Measurements from ENCODE around the gene CDH23.
A peak's percentile ranks its signal among the peaks of the same experiment; 100 is the strongest.

Gene CDH23

GRCh38 chr10:71770255-71770654 lies 373.5 kb downstream of the CDH23 start:
- Histone ChIP-seq H3K36me3 (ENCODE audit: control insufficient read depth in 2 of 2, insufficient read depth in 2 of 2, low read length in 2 of 2) (peaks cover 2 to 3% of the 10 kb centered on the region in 2 donors), H3K27me3 (ENCODE audit: control insufficient read depth in 2 of 2, insufficient read depth in 2 of 2, low read length in 2 of 2) (no peaks in the 10 kb centered on the region), H3K4me3 (ENCODE audit: low read length in 2 of 2) (peak overlapping the region; percentile 6 to 92), H3K27ac (ENCODE audit: low read depth in 2 of 2, low read length in 2 of 2) (peak overlapping the region; percentile 97), H3K9me3 (ENCODE audit: control insufficient read depth in 2 of 2, low read length in 2 of 2) (no peaks in the 10 kb centered on the region), H3K4me1 (ENCODE audit: control insufficient read depth in 2 of 2, insufficient read depth in 2 of 2, low read length in 2 of 2) (peaks cover 78 to 83% of the 10 kb centered on the region in 2 donors), H3K9ac (ENCODE audit: low read depth in 1 of 2, low read length in 2 of 2) (peak overlapping the region in 1 of 2 donors; percentile 74)

DNA sequence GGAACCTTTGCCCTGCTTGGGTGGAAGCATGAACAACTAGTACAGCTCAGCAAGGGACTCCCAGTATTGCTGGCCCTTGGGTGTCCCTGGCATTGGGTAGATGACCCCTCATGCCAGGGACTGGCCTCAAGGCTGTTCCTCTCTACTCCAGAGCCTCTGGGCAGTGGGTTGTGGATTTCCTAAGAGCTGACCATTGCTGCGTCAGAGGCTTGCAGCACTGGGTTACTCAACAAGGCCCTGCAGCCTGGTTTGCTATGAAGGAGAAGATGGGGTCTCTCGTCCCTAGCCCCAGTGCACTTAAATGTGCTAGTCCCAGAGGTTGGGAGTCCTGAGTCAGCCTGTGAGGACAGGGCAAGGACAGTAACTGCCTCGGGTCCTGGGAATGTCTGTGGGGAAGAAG lies 374.1 kb downstream of the CDH23 start:
- Histone ChIP-seq H3K4me3 (ENCODE audit: low read length in 2 of 2) (peak overlapping the region; percentile 19 to 92), H3K9me3 (ENCODE audit: control insufficient read depth in 2 of 2, low read length in 2 of 2) (no peaks in the 10 kb centered on the region), H3K9ac (ENCODE audit: low read depth in 1 of 2, low read length in 2 of 2) (peak overlapping the region; percentile 28 to 96), H3K36me3 (ENCODE audit: control insufficient read depth in 2 of 2, insufficient read depth in 2 of 2, low read length in 2 of 2) (peaks cover 1 to 3% of the 10 kb centered on the region in 2 donors), H3K27me3 (ENCODE audit: control insufficient read depth in 2 of 2, insufficient read depth in 2 of 2, low read length in 2 of 2) (no peaks in the 10 kb centered on the region), H3K27ac (ENCODE audit: low read depth in 2 of 2, low read length in 2 of 2) (peak overlapping the region; percentile 97), H3K4me1 (ENCODE audit: control insufficient read depth in 2 of 2, insufficient read depth in 2 of 2, low read length in 2 of 2) (peaks cover 76 to 79% of the 10 kb centered on the region in 2 donors)

- Histone ChIP-seq H3K9ac (ENCODE audit: low read depth in 1 of 2, low read length in 2 of 2) (peak overlapping the region; percentile 28 to 96), H3K27ac (ENCODE audit: low read depth in 2 of 2, low read length in 2 of 2) (peak overlapping the region; percentile 97), H3K9me3 (ENCODE audit: control insufficient read depth in 2 of 2, low read length in 2 of 2) (no peaks in the 10 kb centered on the region), H3K36me3 (ENCODE audit: control insufficient read depth in 2 of 2, insufficient read depth in 2 of 2, low read length in 2 of 2) (peaks cover 0 to 3% of the 10 kb centered on the region in 2 donors), H3K4me1 (ENCODE audit: control insufficient read depth in 2 of 2, insufficient read depth in 2 of 2, low read length in 2 of 2) (peaks cover 72 to 75% of the 10 kb centered on the region in 2 donors), H3K4me3 (ENCODE audit: low read length in 2 of 2) (peak overlapping the region; percentile 19 to 92), H3K27me3 (ENCODE audit: control insufficient read depth in 2 of 2, insufficient read depth in 2 of 2, low read length in 2 of 2) (no peaks in the 10 kb centered on the region)
These were observed 374.5 kb downstream of the CDH23 start for GRCh38 chr10:71771204-71771603.

- no peaks in the 10 kb centered on the region for H3K36me3 ChIP-seq (ENCODE audit: control insufficient read depth in 2 of 2, insufficient read depth in 2 of 2, low read length in 2 of 2)
- H3K9me3 ChIP-seq (ENCODE audit: control insufficient read depth in 2 of 2, low read length in 2 of 2): no peaks in the 10 kb centered on the region
- H3K4me3 ChIP-seq (ENCODE audit: low read length in 2 of 2): peak overlapping the region; percentile 86 to 92
- peak overlapping the region; percentile 96 for H3K9ac ChIP-seq (ENCODE audit: low read depth in 1 of 2, low read length in 2 of 2)
- no peaks in the 10 kb centered on the region for H3K27me3 ChIP-seq (ENCODE audit: control insufficient read depth in 2 of 2, insufficient read depth in 2 of 2, low read length in 2 of 2)
- H3K4me1 ChIP-seq (ENCODE audit: control insufficient read depth in 2 of 2, insufficient read depth in 2 of 2, low read length in 2 of 2): peaks cover 67 to 71% of the 10 kb centered on the region in 2 donors
- peak overlapping the region; percentile 97 for H3K27ac ChIP-seq (ENCODE audit: low read depth in 2 of 2, low read length in 2 of 2)
These were observed 375.3 kb downstream of the CDH23 start for GRCh38 chr10:71771821-71772617.

DNA sequence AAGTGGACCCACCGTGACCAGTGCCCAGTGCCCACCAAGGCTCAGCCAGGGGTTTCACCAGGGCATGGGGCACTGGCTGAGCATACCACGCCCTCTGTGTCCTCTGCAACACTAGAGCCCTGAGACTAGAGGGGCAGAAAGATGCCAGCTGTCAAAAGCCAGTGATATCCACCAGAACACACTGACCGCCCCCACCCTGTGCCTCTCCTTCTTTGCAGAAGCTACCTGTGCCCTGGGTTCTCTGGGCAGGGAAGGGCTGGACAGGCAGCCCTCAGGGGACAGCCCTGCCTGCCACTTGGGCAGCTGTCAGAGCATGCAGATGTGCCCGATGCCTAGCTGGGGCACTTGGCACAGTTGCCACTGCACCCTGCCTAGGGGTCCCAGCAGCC lies 376.1 kb downstream of the CDH23 start:
- Histone ChIP-seq H3K36me3 (ENCODE audit: control insufficient read depth in 2 of 2, insufficient read depth in 2 of 2, low read length in 2 of 2) (no peaks in the 10 kb centered on the region), H3K9ac (ENCODE audit: low read depth in 1 of 2, low read length in 2 of 2) (peak overlapping the region; percentile 96), H3K4me3 (ENCODE audit: low read length in 2 of 2) (peak overlapping the region; percentile 86 to 92), H3K4me1 (ENCODE audit: control insufficient read depth in 2 of 2, insufficient read depth in 2 of 2, low read length in 2 of 2) (peaks cover 59 to 63% of the 10 kb centered on the region in 2 donors), H3K9me3 (ENCODE audit: control insufficient read depth in 2 of 2, low read length in 2 of 2) (no peaks in the 10 kb centered on the region), H3K27ac (ENCODE audit: low read depth in 2 of 2, low read length in 2 of 2) (peak overlapping the region; percentile 97), H3K27me3 (ENCODE audit: control insufficient read depth in 2 of 2, insufficient read depth in 2 of 2, low read length in 2 of 2) (no peaks in the 10 kb centered on the region)

DNA sequence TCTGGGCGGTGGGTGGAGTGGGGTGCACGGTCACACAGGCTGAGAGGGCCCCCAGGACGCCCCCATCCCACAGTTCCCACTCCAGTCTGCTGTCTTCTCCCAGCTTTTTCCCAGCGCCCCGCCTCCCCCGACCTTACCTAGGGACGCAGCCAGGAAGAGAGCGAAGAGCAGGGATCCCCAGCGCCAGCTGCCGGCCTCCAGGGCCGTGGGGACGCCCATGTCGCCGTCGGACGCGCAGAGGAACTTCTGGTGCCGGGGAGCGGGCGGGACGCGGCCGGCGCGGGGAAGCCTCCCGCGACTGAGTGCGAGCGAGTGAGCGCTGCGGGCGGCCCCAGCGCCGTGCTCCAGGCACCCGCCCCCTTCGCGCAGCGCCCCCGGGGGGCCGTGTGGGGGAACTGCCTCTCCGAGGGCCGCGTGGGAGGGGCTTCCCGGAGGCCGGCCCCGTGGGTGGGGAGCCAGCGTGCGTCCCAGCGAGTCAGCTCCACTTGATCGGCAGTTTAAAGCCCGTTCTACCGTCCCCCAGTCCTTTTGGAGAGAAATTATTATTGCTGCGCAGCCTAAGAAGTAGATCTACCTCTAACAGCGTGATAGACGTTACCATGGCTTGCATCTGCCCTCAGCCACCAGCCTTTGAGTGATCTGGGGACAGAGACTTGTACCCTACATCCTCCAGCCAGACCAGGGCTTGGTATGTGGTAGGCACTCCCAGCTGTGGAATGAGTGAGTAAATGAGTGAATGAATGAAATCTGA lies 376.7 kb downstream of the CDH23 start, which contains the start of gene VSIR:
Gene VSIR (minus strand): TSS at position 300 of the 751 bp plus-strand sequence. CDS start 81 bp downstream, at position 219.
- H3K9ac ChIP-seq (ENCODE audit: low read depth in 1 of 2, low read length in 2 of 2): peak within 1 kb of the TSS; percentile 96
- H3K9me3 ChIP-seq (ENCODE audit: control insufficient read depth in 2 of 2, low read length in 2 of 2): no peaks in the 10 kb centered on the region
- peak within 1 kb of the TSS; percentile 97 for H3K27ac ChIP-seq (ENCODE audit: low read depth in 2 of 2, low read length in 2 of 2)
- H3K4me1 ChIP-seq (ENCODE audit: control insufficient read depth in 2 of 2, insufficient read depth in 2 of 2, low read length in 2 of 2): peaks cover 55 to 57% of the 10 kb centered on the region in 2 donors
- no peaks in the 10 kb centered on the region for H3K36me3 ChIP-seq (ENCODE audit: control insufficient read depth in 2 of 2, insufficient read depth in 2 of 2, low read length in 2 of 2)
- H3K27me3 ChIP-seq (ENCODE audit: control insufficient read depth in 2 of 2, insufficient read depth in 2 of 2, low read length in 2 of 2): no peaks in the 10 kb centered on the region
- H3K4me3 ChIP-seq (ENCODE audit: low read length in 2 of 2): peak within 1 kb of the TSS; percentile 86 to 92

DNA sequence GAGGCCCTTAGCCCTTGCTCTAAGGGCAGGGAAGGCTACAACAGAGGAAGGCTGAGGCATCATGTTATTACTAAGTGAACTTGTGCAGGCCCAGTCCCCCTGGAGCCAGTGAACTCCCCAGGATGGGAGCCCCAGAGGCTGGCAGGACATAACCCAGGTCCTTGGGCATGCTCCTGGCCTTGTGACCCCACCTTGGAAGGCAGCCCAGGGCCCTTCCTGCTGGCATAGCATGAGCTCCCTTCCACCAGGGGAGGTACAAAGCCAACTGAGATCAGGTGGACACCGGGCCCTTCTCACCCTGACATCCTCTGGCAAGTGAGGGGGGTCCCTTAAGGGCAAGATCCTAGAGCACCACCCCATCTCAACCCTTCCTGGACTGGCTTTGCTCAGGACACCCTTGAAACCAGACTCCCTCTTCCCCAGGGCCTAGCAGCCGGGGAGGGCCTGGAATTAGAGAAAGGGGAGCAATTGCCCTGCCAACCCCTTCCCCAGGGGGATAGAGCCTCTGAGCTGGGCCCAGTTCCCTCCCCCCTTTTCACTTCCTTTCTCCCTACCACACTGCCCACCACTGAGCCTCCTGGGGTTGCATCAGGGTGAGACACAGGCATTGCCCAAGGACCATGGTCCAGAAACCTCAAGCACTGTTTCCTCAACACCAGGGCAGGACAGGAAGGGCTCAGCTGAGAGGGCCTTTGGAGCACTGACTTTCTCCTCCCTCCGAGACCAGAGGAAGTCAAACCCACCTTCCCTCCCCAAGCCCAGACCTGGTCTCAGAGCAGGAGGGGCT lies 378.4 kb downstream of the CDH23 start:
- Histone ChIP-seq H3K27ac (ENCODE audit: low read depth in 2 of 2, low read length in 2 of 2) (peak overlapping the region in 1 of 2 donors; percentile 6), H3K36me3 (ENCODE audit: control insufficient read depth in 2 of 2, insufficient read depth in 2 of 2, low read length in 2 of 2) (no peaks in the 10 kb centered on the region), H3K9ac (ENCODE audit: low read depth in 1 of 2, low read length in 2 of 2) (no peak overlapping the region), H3K4me3 (ENCODE audit: low read length in 2 of 2) (no peak overlapping the region), H3K27me3 (ENCODE audit: control insufficient read depth in 2 of 2, insufficient read depth in 2 of 2, low read length in 2 of 2) (no peaks in the 10 kb centered on the region), H3K4me1 (ENCODE audit: control insufficient read depth in 2 of 2, insufficient read depth in 2 of 2, low read length in 2 of 2) (peaks cover 43 to 44% of the 10 kb centered on the region in 2 donors), H3K9me3 (ENCODE audit: control insufficient read depth in 2 of 2, low read length in 2 of 2) (no peaks in the 10 kb centered on the region)

GRCh38 chr10:71776481-71776925 lies 379.8 kb downstream of the CDH23 start:
- H3K4me3 ChIP-seq (ENCODE audit: low read length in 2 of 2): no peak overlapping the region

GRCh38 chr10:71777213-71777985 lies 380.7 kb downstream of the CDH23 start:
- no peak overlapping the region for H3K4me3 ChIP-seq (ENCODE audit: low read length in 2 of 2)
- no peak overlapping the region for H3K9ac ChIP-seq (ENCODE audit: low read depth in 1 of 2, low read length in 2 of 2)
- H3K36me3 ChIP-seq (ENCODE audit: control insufficient read depth in 2 of 2, insufficient read depth in 2 of 2, low read length in 2 of 2): no peaks in the 10 kb centered on the region
- H3K27me3 ChIP-seq (ENCODE audit: control insufficient read depth in 2 of 2, insufficient read depth in 2 of 2, low read length in 2 of 2): no peaks in the 10 kb centered on the region
- H3K27ac ChIP-seq (ENCODE audit: low read depth in 2 of 2, low read length in 2 of 2): no peak overlapping the region
- peaks cover 22% of the 10 kb centered on the region in 2 donors for H3K4me1 ChIP-seq (ENCODE audit: control insufficient read depth in 2 of 2, insufficient read depth in 2 of 2, low read length in 2 of 2)
- no peaks in the 10 kb centered on the region for H3K9me3 ChIP-seq (ENCODE audit: control insufficient read depth in 2 of 2, low read length in 2 of 2)

More at GRCh38 chr10:71776481-71776925, 379.8 kb downstream of the CDH23 start:
- H3K9ac ChIP-seq (ENCODE audit: low read depth in 1 of 2, low read length in 2 of 2): no peak overlapping the region
- H3K36me3 ChIP-seq (ENCODE audit: control insufficient read depth in 2 of 2, insufficient read depth in 2 of 2, low read length in 2 of 2): no peaks in the 10 kb centered on the region
- H3K27me3 ChIP-seq (ENCODE audit: control insufficient read depth in 2 of 2, insufficient read depth in 2 of 2, low read length in 2 of 2): no peaks in the 10 kb centered on the region
- H3K27ac ChIP-seq (ENCODE audit: low read depth in 2 of 2, low read length in 2 of 2): no peak overlapping the region
- peaks cover 31% of the 10 kb centered on the region in 2 donors for H3K4me1 ChIP-seq (ENCODE audit: control insufficient read depth in 2 of 2, insufficient read depth in 2 of 2, low read length in 2 of 2)
- H3K9me3 ChIP-seq (ENCODE audit: control insufficient read depth in 2 of 2, low read length in 2 of 2): no peaks in the 10 kb centered on the region
